ENCODE results near the gene IL26. TPM values are rescaled to one million over a fixed set of nuclear protein-coding genes. Genes with fewer than 3 reads are reported as not detected.
"Not testable (repeated sequence)": the region's sequence is repeated elsewhere in the genome, so short reads cannot be mapped to it uniquely, and the experiment has no call there.

Gene IL26
- total RNA-seq, 3 donors from 2014 or later (not counting 1 experiment from before 2014, with no cell fraction given): not detected

DNA sequence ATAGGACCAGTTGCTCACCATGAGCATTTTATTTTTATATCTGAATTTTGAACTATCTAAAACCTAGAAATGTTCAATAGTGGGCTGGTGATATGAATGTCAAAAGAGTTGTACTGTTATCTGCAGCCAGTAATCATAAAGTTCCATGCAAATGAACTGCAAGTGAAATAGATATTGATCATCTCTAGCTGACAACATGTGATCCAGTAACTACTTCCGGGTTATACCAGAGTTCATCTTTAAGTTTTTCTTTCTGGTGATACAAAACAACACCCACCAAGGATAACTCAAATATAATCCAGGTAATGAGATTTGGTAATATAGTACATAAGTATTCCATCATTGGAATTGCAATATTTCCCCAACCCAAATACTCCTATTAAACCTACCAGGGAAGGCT, 4.1 kb downstream of the IL26 start:
- no peaks in the 10 kb centered on the region for H3K9me3 Mint-ChIP-seq
- no peaks in the 10 kb centered on the region for H3K36me3 Mint-ChIP-seq
- Histone ChIP-seq H3K27me3 (ENCODE audit: control insufficient read depth, insufficient read depth, low read length) (peaks cover 2% of the 10 kb centered on the region), H3K36me3 (ENCODE audit: control insufficient read depth, insufficient read depth, low read length) (no peaks in the 10 kb centered on the region), H3K9me3 (ENCODE audit: control insufficient read depth, insufficient read depth, low read length) (no peaks in the 10 kb centered on the region), H3K4me1 (ENCODE audit: control insufficient read depth, insufficient read depth, low read length) (peaks cover 4% of the 10 kb centered on the region), H3K27ac (ENCODE audit: low read length) (no peak overlapping the region), H3K4me3 (ENCODE audit: low read length) (no peak overlapping the region)
- ATAC-seq: no peak
- no CpG with 5 or more reads among the region's 1 CpG for WGBS (ENCODE audit: insufficient coverage)
- peaks cover 6 to 7% of the 10 kb centered on the region in 2 donors for H3K4me1 Mint-ChIP-seq
- TF ChIP-seq, protein P1, sequence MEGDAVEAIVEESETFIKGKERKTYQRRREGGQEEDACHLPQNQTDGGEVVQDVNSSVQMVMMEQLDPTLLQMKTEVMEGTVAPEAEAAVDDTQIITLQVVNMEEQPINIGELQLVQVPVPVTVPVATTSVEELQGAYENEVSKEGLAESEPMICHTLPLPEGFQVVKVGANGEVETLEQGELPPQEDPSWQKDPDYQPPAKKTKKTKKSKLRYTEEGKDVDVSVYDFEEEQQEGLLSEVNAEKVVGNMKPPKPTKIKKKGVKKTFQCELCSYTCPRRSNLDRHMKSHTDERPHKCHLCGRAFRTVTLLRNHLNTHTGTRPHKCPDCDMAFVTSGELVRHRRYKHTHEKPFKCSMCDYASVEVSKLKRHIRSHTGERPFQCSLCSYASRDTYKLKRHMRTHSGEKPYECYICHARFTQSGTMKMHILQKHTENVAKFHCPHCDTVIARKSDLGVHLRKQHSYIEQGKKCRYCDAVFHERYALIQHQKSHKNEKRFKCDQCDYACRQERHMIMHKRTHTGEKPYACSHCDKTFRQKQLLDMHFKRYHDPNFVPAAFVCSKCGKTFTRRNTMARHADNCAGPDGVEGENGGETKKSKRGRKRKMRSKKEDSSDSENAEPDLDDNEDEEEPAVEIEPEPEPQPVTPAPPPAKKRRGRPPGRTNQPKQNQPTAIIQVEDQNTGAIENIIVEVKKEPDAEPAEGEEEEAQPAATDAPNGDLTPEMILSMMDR (IDR thresholded peaks at IDR 0.05): no peak
- intact Hi-C loops (cut with micrococcal nuclease): loop anchor here (5.0 kb wide), 1 partner anchor 526 kb away; the partner anchor contains the start of gene SLC35E3
- peaks cover 15 to 26% of the 10 kb centered on the region in 2 donors for H3K27me3 Mint-ChIP-seq (ENCODE audit: low read depth in 2 of 2)
- H3K27ac Mint-ChIP-seq: no peak overlapping the region
- DNase-seq: no peak
- H3K4me3 Mint-ChIP-seq: no peak overlapping the region

DNA sequence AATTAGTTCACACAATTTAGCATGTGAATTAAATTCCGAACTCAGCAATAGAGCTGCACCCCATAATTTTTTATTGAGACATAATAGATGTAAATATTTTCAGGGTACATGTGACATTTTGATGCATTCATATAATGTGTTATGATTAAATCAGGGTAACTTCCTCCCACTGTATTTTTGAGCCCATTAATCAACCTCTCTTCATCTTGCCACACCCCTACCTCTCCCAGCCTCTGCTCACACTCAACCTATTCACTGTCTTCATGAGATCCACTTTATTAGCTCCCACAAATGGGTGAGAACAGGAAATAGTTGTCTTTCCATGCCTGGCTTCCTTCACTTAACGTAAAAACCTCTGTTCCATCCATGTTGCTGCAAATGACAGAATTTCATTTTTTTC, 14.7 kb downstream of the IL26 start:
- TF ChIP-seq, protein P1 (IDR thresholded peaks at IDR 0.05): no peak
- no peak overlapping the region for H3K4me3 Mint-ChIP-seq
- H3K27me3 Mint-ChIP-seq (ENCODE audit: low read depth in 2 of 2): peaks cover 26 to 36% of the 10 kb centered on the region in 2 donors
- H3K36me3 Mint-ChIP-seq: no peaks in the 10 kb centered on the region
- DNase-seq (no peak), ATAC-seq (no peak)
- Histone ChIP-seq H3K4me1 (ENCODE audit: control insufficient read depth, insufficient read depth, low read length) (no peaks in the 10 kb centered on the region), H3K27ac (ENCODE audit: low read length) (no peak overlapping the region), H3K27me3 (ENCODE audit: control insufficient read depth, insufficient read depth, low read length) (no peaks in the 10 kb centered on the region), H3K36me3 (ENCODE audit: control insufficient read depth, insufficient read depth, low read length) (no peaks in the 10 kb centered on the region), H3K9me3 (ENCODE audit: control insufficient read depth, insufficient read depth, low read length) (no peaks in the 10 kb centered on the region), H3K4me3 (ENCODE audit: low read length) (no peak overlapping the region)
- intact Hi-C loops (cut with micrococcal nuclease): no loop called here
- WGBS (ENCODE audit: insufficient coverage): 89% methylated on average over 1 of the region's 2 CpGs
- H3K27ac Mint-ChIP-seq: no peak overlapping the region
- H3K9me3 Mint-ChIP-seq: no peaks in the 10 kb centered on the region
- no peaks in the 10 kb centered on the region for H3K4me1 Mint-ChIP-seq

DNA sequence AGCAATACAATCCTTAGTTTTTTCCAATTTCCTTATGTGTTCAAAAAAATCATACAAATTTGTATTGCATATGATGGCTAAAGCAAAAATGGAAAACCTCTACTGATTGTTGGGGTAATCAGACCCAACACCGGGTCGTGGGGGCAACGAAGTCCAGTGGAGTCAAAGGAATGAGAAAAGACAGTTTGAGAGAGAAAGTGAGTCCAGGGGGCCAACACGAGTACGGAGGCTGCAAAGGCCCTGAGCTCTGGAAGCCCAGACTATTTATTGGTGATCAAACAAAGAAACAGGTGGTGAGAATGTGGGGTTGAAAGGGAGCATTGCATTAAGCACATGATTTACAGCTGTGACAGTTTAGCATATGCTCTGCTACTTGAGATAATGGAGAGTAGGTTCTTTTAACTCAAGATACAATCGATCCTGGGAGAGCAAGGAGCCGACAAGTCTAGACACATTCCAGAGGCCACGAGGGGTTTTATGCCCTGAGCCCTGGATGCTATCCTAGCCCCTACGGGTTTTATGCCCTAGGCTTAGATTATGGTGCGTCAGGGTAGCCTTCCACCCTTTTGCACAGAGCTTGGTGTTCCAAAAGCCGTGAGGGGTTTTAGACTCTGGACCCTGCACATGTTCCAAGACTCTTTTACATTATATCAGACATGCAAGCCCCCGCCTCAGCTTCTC, 16.4 kb downstream of the IL26 start:
- H3K36me3 Mint-ChIP-seq; H3K9me3 Mint-ChIP-seq; H3K9me3 ChIP-seq (ENCODE audit: control insufficient read depth, insufficient read depth, low read length); H3K36me3 ChIP-seq (ENCODE audit: control insufficient read depth, insufficient read depth, low read length); ATAC-seq; DNase-seq; H3K4me1 Mint-ChIP-seq; H3K4me3 ChIP-seq (ENCODE audit: low read length); H3K4me1 ChIP-seq (ENCODE audit: control insufficient read depth, insufficient read depth, low read length); H3K27ac Mint-ChIP-seq; H3K4me3 Mint-ChIP-seq; intact Hi-C loops (cut with micrococcal nuclease); H3K27ac ChIP-seq (ENCODE audit: low read length); H3K27me3 ChIP-seq (ENCODE audit: control insufficient read depth, insufficient read depth, low read length): not testable (repeated sequence)
- peaks cover 19 to 26% of the 10 kb centered on the region in 2 donors for H3K27me3 Mint-ChIP-seq (ENCODE audit: low read depth in 2 of 2)
- 87% methylated on average over 11 of the region's 12 CpGs for WGBS (ENCODE audit: insufficient coverage)

DNA sequence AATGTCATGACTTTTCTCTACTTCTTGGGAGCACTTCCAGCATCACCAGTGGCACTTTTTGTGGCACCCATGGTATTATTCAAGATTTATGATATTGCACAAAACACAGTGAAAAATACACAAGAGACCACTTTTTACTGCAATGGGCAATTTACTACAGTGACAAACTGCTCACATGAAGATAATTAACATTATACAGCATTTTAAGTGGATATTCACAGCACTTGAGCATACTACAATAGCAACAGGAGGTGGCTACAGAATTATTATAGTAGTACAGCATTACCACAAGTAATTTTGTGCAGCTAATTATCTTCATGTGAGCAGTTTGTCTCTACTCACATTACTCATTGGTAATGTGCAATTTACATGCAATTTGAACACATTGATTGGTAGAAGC, 18.3 kb downstream of the IL26 start:
- ATAC-seq: no peak
- H3K4me1 ChIP-seq (ENCODE audit: control insufficient read depth, insufficient read depth, low read length): peaks cover 8% of the 10 kb centered on the region

More for the DNA sequence above, 18.3 kb downstream of the IL26 start:
- intact Hi-C loops (cut with micrococcal nuclease): no loop called here
- Histone ChIP-seq H3K9me3 (ENCODE audit: control insufficient read depth, insufficient read depth, low read length) (no peaks in the 10 kb centered on the region), H3K36me3 (ENCODE audit: control insufficient read depth, insufficient read depth, low read length) (no peaks in the 10 kb centered on the region), H3K27me3 (ENCODE audit: control insufficient read depth, insufficient read depth, low read length) (no peaks in the 10 kb centered on the region), H3K27ac (ENCODE audit: low read length) (no peak overlapping the region), H3K4me3 (ENCODE audit: low read length) (no peak overlapping the region)
- Mint-ChIP-seq H3K27ac (no peak overlapping the region), H3K4me1 (peaks cover 14 to 15% of the 10 kb centered on the region in 2 donors), H3K27me3 (ENCODE audit: low read depth in 2 of 2) (peaks cover 7 to 17% of the 10 kb centered on the region in 2 donors), H3K9me3 (no peaks in the 10 kb centered on the region), H3K4me3 (no peak overlapping the region), H3K36me3 (no peaks in the 10 kb centered on the region)
- TF ChIP-seq, protein P1 (IDR thresholded peaks at IDR 0.05): no peak
- DNase-seq: no peak

Data from natural killer cell (primary cell).